ENCODE data around the gene PDE6B. TPM values are rescaled to one million over a fixed set of nuclear protein-coding genes. Genes with fewer than 3 reads are reported as not detected.
"Not testable (repeated sequence)": the region's sequence is repeated elsewhere in the genome, so short reads cannot be mapped to it uniquely, and the experiment has no call there.

The PDE6B gene
- total RNA-seq, 1 donor from 2014 or later, result 2.1 TPM

- DNase-seq (peak; percentile 62), ATAC-seq (peak; percentile 51)
- intact Hi-C loops (cut with micrococcal nuclease), result no loop called here
Measured at GRCh38 chr4:688854-689681, 63.7 kb downstream of the PDE6B start, which contains the start of gene SLC49A3. SLC49A3 (minus strand) TSS chr4:689151; CDS start chr4:689127, 24 bp downstream.

GRCh38 chr4:689723-690122 lies 64.3 kb downstream of the PDE6B start:
- DNase-seq, result no peak
- intact Hi-C loops (cut with micrococcal nuclease), result no loop called here

DNA sequence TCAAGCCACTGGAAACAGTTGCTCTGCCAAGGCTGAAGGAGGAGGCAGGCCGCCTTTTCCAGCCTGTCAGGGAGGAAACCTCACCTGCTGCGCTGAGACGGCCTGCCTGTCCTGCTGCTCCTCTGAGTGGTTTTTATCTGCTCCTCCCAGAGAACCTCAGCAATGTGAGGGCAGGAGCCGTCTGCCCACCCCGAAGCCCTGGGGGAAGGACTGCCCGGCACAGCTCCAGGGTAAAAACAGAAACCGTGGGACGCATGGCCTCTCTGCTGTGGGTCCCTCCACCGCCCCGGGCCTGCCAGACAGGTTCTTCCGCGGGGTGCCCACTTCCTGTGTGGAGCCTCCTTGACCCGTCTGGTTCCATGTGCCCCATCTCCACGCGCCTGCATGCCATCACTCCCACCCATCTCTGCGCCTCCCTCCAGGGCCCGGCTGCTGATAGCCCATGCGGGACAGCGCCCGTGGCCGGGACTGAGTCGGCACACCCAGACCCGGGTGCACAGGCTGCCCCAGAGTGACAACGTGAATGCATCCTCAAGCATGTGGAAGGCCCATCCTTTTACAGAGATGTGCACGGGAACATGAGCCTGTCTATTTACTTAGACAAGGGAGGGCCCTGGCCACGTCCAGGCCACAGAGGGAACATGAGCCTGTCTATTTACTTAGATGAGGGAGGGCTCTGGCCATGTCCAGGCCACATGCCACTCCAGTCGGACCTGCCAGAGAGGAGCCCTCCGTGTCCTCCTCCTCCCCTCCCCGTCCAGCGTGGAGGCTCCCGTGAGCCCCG lies 67.6 kb downstream of the PDE6B start:
- DNase-seq (peak; percentile 23), ATAC-seq (no peak)
- intact Hi-C loops (cut with micrococcal nuclease), result no loop called here

More at GRCh38 chr4:689723-690122, 64.3 kb downstream of the PDE6B start:
- ATAC-seq, result no peak

DNA sequence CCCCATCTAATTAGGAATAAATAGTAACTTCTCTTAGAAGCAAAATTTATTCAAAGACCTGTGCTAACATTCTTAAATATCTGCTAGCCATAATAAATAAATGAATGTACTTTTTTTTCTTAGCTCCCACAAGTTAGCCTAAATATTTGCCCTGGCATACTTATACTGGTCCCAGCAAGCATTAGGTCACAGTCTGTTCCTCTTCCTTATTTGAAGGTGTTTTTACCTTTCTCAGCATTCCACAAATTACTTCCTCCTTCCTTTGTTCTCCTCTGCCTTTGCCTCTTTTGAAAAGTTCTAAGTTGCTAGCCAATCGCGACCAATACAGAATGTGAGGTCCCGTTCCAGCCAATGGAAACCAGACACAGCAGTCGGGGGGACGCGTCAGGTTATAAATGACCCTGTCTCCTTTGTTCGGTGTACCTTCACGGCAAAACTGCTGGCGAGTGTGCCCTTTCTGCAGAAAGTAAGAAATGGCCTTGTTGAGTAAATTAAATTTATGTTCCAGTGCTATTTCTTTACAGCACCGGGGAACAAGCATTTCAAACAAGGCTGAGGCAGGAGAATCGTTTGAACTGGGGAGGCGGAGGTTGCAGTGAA lies 69.1 kb downstream of the PDE6B start:
- DNase-seq; ATAC-seq; intact Hi-C loops (cut with micrococcal nuclease): not testable (repeated sequence)

- intact Hi-C loops (cut with micrococcal nuclease), result no loop called here
- no peak for DNase-seq
- no peak for ATAC-seq
Measured at GRCh38 chr4:699816-700580, 74.6 kb downstream of the PDE6B start.

GRCh38 chr4:700587-701264 lies 75.4 kb downstream of the PDE6B start:
- intact Hi-C loops (cut with micrococcal nuclease), result no loop called here
- DNase-seq (peak; percentile 19), ATAC-seq (no peak)

DNA sequence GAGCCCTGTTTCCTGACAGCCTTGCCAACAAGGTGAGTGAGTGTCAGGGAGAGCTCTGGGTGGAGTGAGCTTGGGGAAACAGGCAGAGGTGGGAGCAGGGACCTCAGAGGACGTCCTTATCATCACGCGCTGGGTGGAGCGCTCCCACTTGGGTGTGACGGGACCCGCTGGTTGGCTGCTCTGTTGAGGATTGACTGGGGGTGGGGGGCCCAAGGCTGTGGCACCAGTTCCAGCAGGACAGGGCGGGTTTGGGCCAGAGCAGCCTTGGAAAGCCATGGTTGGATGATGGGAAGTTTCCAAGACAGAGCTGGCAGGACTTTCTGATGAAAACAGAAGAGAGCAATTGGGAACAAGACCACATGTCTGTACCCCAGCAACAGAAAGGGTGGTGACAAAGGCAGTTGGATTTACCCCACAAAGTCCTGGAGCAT lies 77.3 kb downstream of the PDE6B start:
- intact Hi-C loops (cut with micrococcal nuclease), result no loop called here
- no peak for ATAC-seq
- no peak for DNase-seq

DNA sequence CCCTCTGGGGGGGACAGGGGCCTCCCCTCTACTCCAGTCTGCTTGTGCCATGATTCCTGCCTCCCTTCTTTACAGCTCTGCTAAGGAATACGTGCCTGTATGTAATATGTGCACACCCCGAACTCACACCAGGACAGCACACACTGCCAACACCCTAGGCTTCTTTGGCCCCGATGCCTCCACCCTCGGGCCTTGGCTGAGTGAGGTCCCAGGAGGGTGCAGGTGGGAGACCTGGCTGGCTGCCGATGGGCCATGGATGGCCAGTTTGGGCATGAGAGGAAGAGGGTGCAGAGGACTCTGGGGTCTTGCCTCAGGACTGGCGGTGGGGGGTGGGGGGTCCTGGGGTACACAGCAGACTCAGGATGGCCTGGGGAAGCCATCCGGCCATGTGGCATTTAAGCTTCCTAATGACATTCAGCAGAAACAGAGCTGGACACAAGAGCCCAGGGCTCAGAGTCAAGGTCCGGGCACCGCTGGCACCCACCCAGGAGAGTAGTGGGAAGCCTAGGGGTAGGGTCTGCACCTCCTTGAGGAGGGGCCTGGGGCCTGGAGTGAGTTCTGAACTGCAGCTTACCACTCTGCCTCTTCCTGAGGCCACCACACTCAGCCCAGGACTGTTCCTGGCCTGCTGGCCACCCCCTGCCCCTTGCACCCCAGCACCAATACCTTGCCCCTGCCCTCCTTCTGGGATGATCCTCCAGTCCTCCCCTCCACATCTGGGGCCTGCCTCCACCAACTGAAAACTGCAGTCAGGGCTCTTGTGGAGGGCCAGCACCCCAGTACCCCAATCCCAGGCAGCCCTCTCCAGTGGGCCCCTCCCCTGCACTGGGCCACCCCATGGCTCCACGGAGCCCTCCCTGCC lies 78.2 kb downstream of the PDE6B start:
- intact Hi-C loops (cut with micrococcal nuclease), result no loop called here
- DNase-seq (no peak), ATAC-seq (no peak)

- ATAC-seq, result no peak
- intact Hi-C loops (cut with micrococcal nuclease), result no loop called here
Measured at GRCh38 chr4:704198-704891, 79.0 kb downstream of the PDE6B start.

DNA sequence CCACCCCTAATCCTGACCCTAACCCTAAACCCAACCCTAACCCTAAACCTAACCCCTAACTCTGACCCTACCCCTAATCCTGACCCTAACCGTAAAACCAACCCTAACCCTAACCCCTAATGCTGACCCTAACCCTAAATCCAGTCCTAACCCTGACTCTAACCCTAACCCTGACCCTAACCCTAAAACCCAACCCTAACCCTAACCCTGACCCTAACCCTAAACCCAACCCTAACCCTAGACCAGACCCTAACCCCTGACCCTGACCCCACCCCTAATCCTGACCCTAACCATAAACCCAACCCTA lies 79.6 kb downstream of the PDE6B start:
- intact Hi-C loops (cut with micrococcal nuclease), result no loop called here
- DNase-seq (no peak), ATAC-seq (no peak)

More at GRCh38 chr4:704198-704891, 79.0 kb downstream of the PDE6B start:
- no peak for DNase-seq

- ATAC-seq (peak; percentile 98), DNase-seq (peak; percentile 98)
- intact Hi-C loops (cut with micrococcal nuclease), result no loop called here
Measured at GRCh38 chr4:705278-706082, 80.1 kb downstream of the PDE6B start, which contains the start of gene PCGF3. PCGF3 (plus strand) TSS chr4:705832; CDS start chr4:733681, 27,849 bp downstream.

GRCh38 chr4:706083-706633 lies 80.8 kb downstream of the PDE6B start:
- ATAC-seq; DNase-seq; intact Hi-C loops (cut with micrococcal nuclease): not testable (repeated sequence)

DNA sequence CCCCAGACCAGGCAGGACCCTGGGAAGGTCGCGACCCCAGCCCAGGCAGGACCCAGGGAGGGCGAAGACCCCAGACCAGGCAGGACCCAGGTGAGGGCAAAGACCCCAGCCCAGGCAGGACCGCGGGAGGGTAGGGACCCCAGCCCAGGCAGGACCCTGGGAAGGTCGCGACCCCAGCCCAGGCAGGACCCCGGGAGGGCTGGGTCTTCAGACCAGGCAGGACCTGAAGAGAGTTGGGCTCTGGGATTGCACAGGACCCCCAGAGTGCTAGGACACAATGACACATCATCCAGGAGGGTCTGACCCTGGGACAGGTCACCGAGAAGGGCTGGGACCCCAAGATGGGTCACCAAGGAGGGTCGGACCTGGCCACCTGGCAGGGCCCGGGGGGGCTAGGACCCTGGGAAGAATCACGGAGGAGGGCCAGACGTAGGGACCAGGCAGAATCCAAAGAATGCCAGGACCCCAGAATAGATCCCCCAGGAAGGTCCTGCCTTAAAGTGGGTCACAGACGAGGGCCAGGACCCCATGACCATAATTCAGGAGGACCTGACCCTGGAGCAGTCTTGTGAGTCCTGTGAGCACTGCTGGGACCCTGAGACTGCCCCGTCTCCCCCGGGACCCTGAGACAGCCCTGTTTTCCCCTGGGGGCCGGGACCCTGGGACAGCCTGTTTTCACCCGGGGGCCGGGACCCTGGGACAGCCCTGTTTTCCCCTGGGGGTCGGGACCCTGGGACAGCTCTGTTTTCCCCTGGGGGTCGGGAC lies 81.6 kb downstream of the PDE6B start:
- intact Hi-C loops (cut with micrococcal nuclease), result no loop called here
- no peak for DNase-seq
- no peak for ATAC-seq

- ATAC-seq (no peak), DNase-seq (no peak)
- intact Hi-C loops (cut with micrococcal nuclease), result no loop called here
Measured at GRCh38 chr4:707929-708630, 82.7 kb downstream of the PDE6B start.

GRCh38 chr4:708631-708933 lies 83.2 kb downstream of the PDE6B start:
- DNase-seq, result no peak
- intact Hi-C loops (cut with micrococcal nuclease), result no loop called here
- ATAC-seq, result no peak
